Ishikawa (cell line): ENCODE data around the gene SMIM44.

ENCODE experiments used
- CEBPB ChIP-seq: IDR thresholded peaks from 2 replicates; pipeline ENCODE4 v1.6.1; 2012
- EGR1 ChIP-seq: IDR thresholded peaks from 2 replicates; pipeline ENCODE4 v1.6.1; 2012
- EP300 ChIP-seq: IDR thresholded peaks from 2 replicates; pipeline ENCODE4 v1.6.1; 2012; ENCODE audit warnings: borderline replicate concordance
- FOXM1 ChIP-seq: IDR thresholded peaks from 2 replicates; pipeline ENCODE4 v1.6.1; 2012; ENCODE audit warnings: low read depth, borderline replicate concordance
- MAX ChIP-seq: IDR thresholded peaks from 2 replicates; pipeline ENCODE4 v1.6.1; 2012
- NFIC ChIP-seq: IDR thresholded peaks from 2 replicates; pipeline ENCODE4 v1.6.1; 2012
- RAD21 ChIP-seq: IDR thresholded peaks from 2 replicates; pipeline ENCODE4 v1.6.1; 2012; ENCODE audit warnings: low read depth
- REST ChIP-seq: IDR thresholded peaks from 2 replicates; pipeline ENCODE4 v1.6.1; 2012; ENCODE audit warnings: low read depth, mild to moderate bottlenecking
- TAF1 ChIP-seq: IDR thresholded peaks from 2 replicates; pipeline ENCODE4 v1.6.1; 2012; ENCODE audit warnings: low read depth, mild to moderate bottlenecking
- TCF12 ChIP-seq: IDR thresholded peaks from 2 replicates; pipeline ENCODE4 v1.6.1; 2012; ENCODE audit warnings: low read depth
- TEAD4 ChIP-seq: IDR thresholded peaks from 2 replicates; pipeline ENCODE4 v1.6.1; 2012
- USF1 ChIP-seq: IDR thresholded peaks from 2 replicates; pipeline ENCODE4 v1.6.1; 2012
- YY1 ChIP-seq: IDR thresholded peaks from 2 replicates; pipeline ENCODE4 v1.6.1; 2012; ENCODE audit warnings: low read depth
- ZBTB7A ChIP-seq: IDR thresholded peaks from 2 replicates; pipeline ENCODE4 v1.6.1; 2012; ENCODE audit warnings: low read depth

The SMIM44 gene

GRCh38 chr19:3465552-3465951, 17.7 kb downstream of the SMIM44 start:
- TF ChIP-seq MAX (no peak), NFIC (no peak), TEAD4 (no peak), FOXM1 (no peak), USF1 (no peak)

- TF ChIP-seq ZBTB7A = no peak
- TF ChIP-seq USF1 = no peak
- TF ChIP-seq EP300 = no peak
- no peak for TF ChIP-seq TAF1
- TF ChIP-seq REST = no peak
- no peak for TF ChIP-seq YY1
- TF ChIP-seq RAD21 = no peak
Observed at GRCh38 chr19:3464587-3465235, 18.5 kb downstream of the SMIM44 start.

GRCh38 chr19:3463714-3464586, 19.3 kb downstream of the SMIM44 start:
- TF ChIP-seq YY1 (no peak), TAF1 (no peak), NFIC (no peak), TCF12 (no peak), EGR1 (no peak), USF1 (no peak), ZBTB7A (no peak), EP300 (no peak), REST (no peak), MAX (no peak)

GRCh38 chr19:3462991-3463713, 20.1 kb downstream of the SMIM44 start:
- TF ChIP-seq TCF12 = no peak

GRCh38 chr19:3459965-3460582, 23.2 kb downstream of the SMIM44 start:
- no peak for TF ChIP-seq ZBTB7A
- TF ChIP-seq CEBPB = no peak
- no peak for TF ChIP-seq EGR1
- no peak for TF ChIP-seq RAD21
- no peak for TF ChIP-seq TAF1
- TF ChIP-seq NFIC = no peak
- no peak for TF ChIP-seq TCF12
- TF ChIP-seq MAX = no peak
- no peak for TF ChIP-seq REST
